GM23338 (cell line): ENCODE data around the gene PRKD3. TPM values are rescaled to one million over a fixed set of nuclear protein-coding genes. Genes with fewer than 3 reads are reported as not detected.

Source experiments
- ATAC-seq: fragments of 200-7000 bp; cut with Tn5 transposase; 3 replicates; pipeline ENCODE4 v1.9.1; 2020
- DNase-seq: peaks from one replicate; pipeline ENCODE4 v3.0.0-alpha.2; 2015; ENCODE audit warnings: low spot score
- H2AFZ ChIP-seq: fragments of 200-600 bp; sonication (generic); 2 replicates; pipeline ENCODE4 v1.8.0; 2016; ENCODE audit warnings: antibody characterized with exemption, mild to moderate bottlenecking, moderate library complexity
- H3F3A ChIP-seq: fragments of 200-600 bp; sonication (generic); replicated peaks from 2 replicates; pipeline ENCODE4 v1.8.0; 2017; ENCODE audit warnings: antibody characterized with exemption, mixed run types, low read depth
- H3K27ac ChIP-seq: fragments of 200-600 bp; sonication (generic); 2 replicates; pipeline ENCODE4 v1.6.1; 2016; ENCODE audit warnings: low read depth
- H3K27me3 ChIP-seq: fragments of 200-600 bp; sonication (generic); 2 replicates; pipeline ENCODE4 v1.8.0; 2016; ENCODE audit warnings: mild to moderate bottlenecking, mixed run types, moderate library complexity; ENCODE audit not compliant: insufficient read depth
- H3K36me3 ChIP-seq: fragments of 200-600 bp; sonication (generic); 2 replicates; pipeline ENCODE4 v1.8.0; 2016; ENCODE audit warnings: mild to moderate bottlenecking; ENCODE audit not compliant: insufficient read depth
- H3K4me1 ChIP-seq: fragments of 200-600 bp; sonication (generic); 2 replicates; pipeline ENCODE4 v1.8.0; 2016; ENCODE audit warnings: mild to moderate bottlenecking, moderate library complexity; ENCODE audit not compliant: insufficient read depth
- H3K4me2 ChIP-seq: fragments of 200-600 bp; sonication (generic); 2 replicates; pipeline ENCODE4 v1.7.1; 2017; ENCODE audit warnings: mixed run types
- H3K4me3 ChIP-seq: fragments of 200-600 bp; sonication (generic); 2 replicates; pipeline ENCODE4 v1.6.1; 2016; ENCODE audit warnings: mixed run types
- H3K79me2 ChIP-seq: fragments of 200-600 bp; sonication (generic); replicated peaks from 2 replicates; pipeline ENCODE4 v1.8.0; 2017; ENCODE audit warnings: mild to moderate bottlenecking; ENCODE audit not compliant: insufficient read depth
- H3K9me2 ChIP-seq: fragments of 200-600 bp; sonication (generic); 2 replicates; pipeline ENCODE4 v1.8.0; 2017; ENCODE audit not compliant: insufficient read depth
- H4K20me1 ChIP-seq: fragments of 200-600 bp; sonication (generic); replicated peaks from 2 replicates; pipeline ENCODE4 v1.8.0; 2017; ENCODE audit warnings: mild to moderate bottlenecking; ENCODE audit not compliant: insufficient read depth
- H3K27ac Mint-ChIP-seq: 2 replicates; pipeline ENCODE4 v1.8.0; 2020; ENCODE audit warnings: inconsistent platforms, mild to moderate bottlenecking, moderate library complexity, mixed read lengths
- H3K27me3 Mint-ChIP-seq: 3 replicates; pipeline ENCODE4 v1.8.0; 2022; ENCODE audit warnings: low read depth, mild to moderate bottlenecking, moderate library complexity, mixed read lengths, inconsistent platforms; ENCODE audit not compliant: insufficient read depth, poor library complexity
- H3K36me3 Mint-ChIP-seq: 3 replicates; pipeline ENCODE4 v1.8.0; 2021; ENCODE audit warnings: low read depth, mild to moderate bottlenecking, inconsistent platforms, moderate library complexity, mixed read lengths
- H3K4me1 Mint-ChIP-seq: 3 replicates; pipeline ENCODE4 v1.8.0; 2020; ENCODE audit warnings: mild to moderate bottlenecking, inconsistent platforms, mixed read lengths
- H3K4me3 Mint-ChIP-seq: 3 replicates; pipeline ENCODE4 v1.8.0; 2021; ENCODE audit warnings: moderate library complexity, mild to moderate bottlenecking, inconsistent platforms, mixed read lengths
- H3K9me3 Mint-ChIP-seq: 3 replicates; pipeline ENCODE4 v1.8.0; 2020; ENCODE audit warnings: moderate library complexity, mild to moderate bottlenecking, inconsistent platforms, mixed read lengths
- CREB1 ChIP-seq: fragments of 250-450 bp; sonication (Bioruptor Pico); IDR thresholded peaks from 2 replicates; pipeline ENCODE4 v1.5.0; 2020; ENCODE audit warnings: low read depth, mild to moderate bottlenecking, moderate library complexity
- EZH2phosphoT487 ChIP-seq: fragments of 200-600 bp; sonication (generic); IDR thresholded peaks from one replicate; pipeline ENCODE4 v1.8.1; 2018; ENCODE audit warnings: antibody characterized with exemption; ENCODE audit not compliant: unreplicated experiment
- JUNB ChIP-seq: IDR thresholded peaks from one replicate; pipeline ENCODE4 v1.6.1; 2016; ENCODE audit warnings: antibody characterized with exemption; ENCODE audit not compliant: unreplicated experiment
- NANOG ChIP-seq: IDR thresholded peaks from 2 replicates; pipeline ENCODE4 v1.6.1; 2016; ENCODE audit warnings: antibody characterized with exemption, borderline replicate concordance
- POLR2AphosphoS5 ChIP-seq: IDR thresholded peaks from 2 replicates; pipeline ENCODE4 v1.6.1; 2016; ENCODE audit warnings: antibody characterized with exemption, low read depth
- STAT1 ChIP-seq: IDR thresholded peaks from one replicate; pipeline ENCODE4 v1.6.1; 2016; ENCODE audit warnings: antibody characterized with exemption; ENCODE audit not compliant: unreplicated experiment
- ZNF114 ChIP-seq: fragments of 250-450 bp; sonication (Bioruptor Pico); IDR thresholded peaks from 2 replicates; pipeline ENCODE4 v1.5.0; 2020; ENCODE audit warnings: mild to moderate bottlenecking, moderate library complexity
- ZNF331 ChIP-seq: fragments of 250-450 bp; sonication (Bioruptor Pico); IDR thresholded peaks from 2 replicates; pipeline ENCODE4 v1.5.0; 2020; ENCODE audit warnings: low read depth, mild to moderate bottlenecking, moderate library complexity
- ZNF462 ChIP-seq: fragments of 250-450 bp; sonication (Bioruptor Pico); IDR thresholded peaks from 2 replicates; pipeline ENCODE4 v1.5.0; 2020; ENCODE audit warnings: mild to moderate bottlenecking, moderate library complexity
- polyA plus RNA-seq: library from polyadenylated mRNA; unstranded; fragments of >200 nt; fragmentation: Nextera tagmentation; extraction: Ambion mirVana; gene quantifications from 2 replicates; pipeline ENCODE4 v1.2.1, GENCODE V29; 2016
- total RNA-seq: library from RNA; depleted of rRNA; stranded (reverse); fragments of >200 nt; shearing (Covaris generic); gene quantifications from 2 replicates; pipeline ENCODE4 v1.2.3, GENCODE V29; 2014
- TF ChIP-seq, protein P1 (sequence below): IDR thresholded peaks from 2 replicates; pipeline ENCODE4 v1.6.1; 2016; ENCODE audit warnings: antibody characterized with exemption
- TF ChIP-seq, protein P2 (sequence below), 2 experiments: fragments of 200-600 bp in 1 of 2; sonication (generic) in 1 of 2; conservative IDR thresholded peaks; 2 replicates each; pipeline versions ENCODE4 v1.5.1 to v1.6.1; 2016 to 2017; ENCODE audit warnings: antibody characterized with exemption in 2 of 2, low read depth in 2 of 2, mild to moderate bottlenecking in 2 of 2, moderate library complexity in 1 of 2

PRKD3 gene
- total and polyA plus RNA-seq, 2 experiments from 2014 or later: 59.7 to 77.0 TPM

GRCh38 chr2:37332560-37332959, 7.9 kb upstream of the PRKD3 start:
- H3K9me3 Mint-ChIP-seq: no peaks in the 10 kb centered on the region
- H4K20me1 ChIP-seq: no peaks in the 10 kb centered on the region
- H3K27ac Mint-ChIP-seq: no peak overlapping the region
- H3K27me3 Mint-ChIP-seq: peaks cover 3% of the 10 kb centered on the region
- no peak overlapping the region; the same call in 1 of the 2 replicates for H2AFZ ChIP-seq
- no peak overlapping the region for H3K4me2 ChIP-seq
- H3K27ac ChIP-seq: no peak overlapping the region
- no peaks in the 10 kb centered on the region for H3K27me3 ChIP-seq
- peaks cover 4% of the 10 kb centered on the region; the same call in 1 of the 2 replicates for H3K9me2 ChIP-seq
- H3F3A ChIP-seq: no peaks in the 10 kb centered on the region
- no peaks in the 10 kb centered on the region for H3K36me3 Mint-ChIP-seq
- H3K4me1 ChIP-seq: no peaks in the 10 kb centered on the region
- peaks cover under 1% of the 10 kb centered on the region; the same call in 1 of the 3 replicates for H3K4me1 Mint-ChIP-seq
- no peaks in the 10 kb centered on the region for H3K79me2 ChIP-seq
- H3K36me3 ChIP-seq: no peaks in the 10 kb centered on the region
- H3K4me3 Mint-ChIP-seq: no peak overlapping the region
- DNase-seq: no peak
- ATAC-seq: no peak
- TF ChIP-seq ZNF462 (CRISPR knock-in tag) (no peak), JUNB (no peak), NANOG (no peak), CREB1 (no peak), ZNF114 (CRISPR knock-in tag) (no peak), EZH2phosphoT487 (no peak), ZNF331 (CRISPR knock-in tag) (no peak), POLR2AphosphoS5 (no peak), STAT1 (no peak)
- TF ChIP-seq, protein P1, sequence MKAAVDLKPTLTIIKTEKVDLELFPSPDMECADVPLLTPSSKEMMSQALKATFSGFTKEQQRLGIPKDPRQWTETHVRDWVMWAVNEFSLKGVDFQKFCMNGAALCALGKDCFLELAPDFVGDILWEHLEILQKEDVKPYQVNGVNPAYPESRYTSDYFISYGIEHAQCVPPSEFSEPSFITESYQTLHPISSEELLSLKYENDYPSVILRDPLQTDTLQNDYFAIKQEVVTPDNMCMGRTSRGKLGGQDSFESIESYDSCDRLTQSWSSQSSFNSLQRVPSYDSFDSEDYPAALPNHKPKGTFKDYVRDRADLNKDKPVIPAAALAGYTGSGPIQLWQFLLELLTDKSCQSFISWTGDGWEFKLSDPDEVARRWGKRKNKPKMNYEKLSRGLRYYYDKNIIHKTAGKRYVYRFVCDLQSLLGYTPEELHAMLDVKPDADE: no peak
- TF ChIP-seq, protein P2, sequence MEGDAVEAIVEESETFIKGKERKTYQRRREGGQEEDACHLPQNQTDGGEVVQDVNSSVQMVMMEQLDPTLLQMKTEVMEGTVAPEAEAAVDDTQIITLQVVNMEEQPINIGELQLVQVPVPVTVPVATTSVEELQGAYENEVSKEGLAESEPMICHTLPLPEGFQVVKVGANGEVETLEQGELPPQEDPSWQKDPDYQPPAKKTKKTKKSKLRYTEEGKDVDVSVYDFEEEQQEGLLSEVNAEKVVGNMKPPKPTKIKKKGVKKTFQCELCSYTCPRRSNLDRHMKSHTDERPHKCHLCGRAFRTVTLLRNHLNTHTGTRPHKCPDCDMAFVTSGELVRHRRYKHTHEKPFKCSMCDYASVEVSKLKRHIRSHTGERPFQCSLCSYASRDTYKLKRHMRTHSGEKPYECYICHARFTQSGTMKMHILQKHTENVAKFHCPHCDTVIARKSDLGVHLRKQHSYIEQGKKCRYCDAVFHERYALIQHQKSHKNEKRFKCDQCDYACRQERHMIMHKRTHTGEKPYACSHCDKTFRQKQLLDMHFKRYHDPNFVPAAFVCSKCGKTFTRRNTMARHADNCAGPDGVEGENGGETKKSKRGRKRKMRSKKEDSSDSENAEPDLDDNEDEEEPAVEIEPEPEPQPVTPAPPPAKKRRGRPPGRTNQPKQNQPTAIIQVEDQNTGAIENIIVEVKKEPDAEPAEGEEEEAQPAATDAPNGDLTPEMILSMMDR (conservative IDR thresholded peaks at IDR 0.05; ENCODE audit: low read depth in 2 of 2): no peak
- no peak overlapping the region for H3K4me3 ChIP-seq
